Calu3 (cell line): ENCODE results near the gene ABCG1. TPM values are rescaled to one million over a fixed set of nuclear protein-coding genes. Genes with fewer than 3 reads are reported as not detected.

ENCODE experiments used
- BruUV-seq: library from RNA; stranded (reverse); fragments of 400-500 nt; replicated peaks from 2 replicates; lab custom pipeline; 2021; lab: Mats Ljungman, UMichigan
- CTCF ChIA-PET: fragments of 300-600 bp; sonication (Branson Sonifier 250); formaldehyde crosslinking; loops from one replicate; lab custom pipeline; 2022; ENCODE audit warnings: antibody characterized with exemption; lab: Charles Lee
- DNase-seq: peaks from one replicate; pipeline ENCODE4 v3.0.0; 2022
- H3K27ac Mint-ChIP-seq: one replicate; pipeline ENCODE4 v1.8.0; 2022; ENCODE audit warnings: mixed read lengths; ENCODE audit not compliant: unreplicated experiment
- H3K27me3 Mint-ChIP-seq: one replicate; pipeline ENCODE4 v1.8.0; 2022; ENCODE audit warnings: mixed read lengths; ENCODE audit not compliant: unreplicated experiment
- H3K36me3 Mint-ChIP-seq: one replicate; pipeline ENCODE4 v1.8.0; 2022; ENCODE audit warnings: mild to moderate bottlenecking, moderate library complexity, mixed read lengths; ENCODE audit not compliant: insufficient read depth, unreplicated experiment
- H3K4me1 Mint-ChIP-seq: one replicate; pipeline ENCODE4 v1.8.0; 2022; ENCODE audit warnings: mild to moderate bottlenecking, low read depth, mixed read lengths; ENCODE audit not compliant: unreplicated experiment
- H3K4me3 Mint-ChIP-seq: one replicate; pipeline ENCODE4 v1.8.0; 2022; ENCODE audit warnings: mild to moderate bottlenecking, low read depth, moderate library complexity, mixed read lengths; ENCODE audit not compliant: unreplicated experiment
- H3K9me3 Mint-ChIP-seq: one replicate; pipeline ENCODE4 v1.8.0; 2022; ENCODE audit warnings: low read depth, mixed read lengths; ENCODE audit not compliant: unreplicated experiment
- intact Hi-C: fragments of 100-400 bp; cut with micrococcal nuclease; formaldehyde crosslinking; loops from one replicate; pipeline ENCODE4 v1.10.0; 2022; ENCODE audit not compliant: unreplicated experiment
- total RNA-seq: library from RNA; stranded (reverse); gene quantifications from 2 replicates; pipeline ENCODE4 v1.2.3, GENCODE V29; 2022
- TF ChIP-seq, protein P1 (sequence below): fragments of 200-600 bp; IDR thresholded peaks from one replicate; pipeline ENCODE4 v1.8.0; 2022; ENCODE audit warnings: antibody characterized with exemption; ENCODE audit not compliant: unreplicated experiment

Gene ABCG1
- total RNA-seq, 1 experiment from 2014 or later: 0.19 TPM

DNA sequence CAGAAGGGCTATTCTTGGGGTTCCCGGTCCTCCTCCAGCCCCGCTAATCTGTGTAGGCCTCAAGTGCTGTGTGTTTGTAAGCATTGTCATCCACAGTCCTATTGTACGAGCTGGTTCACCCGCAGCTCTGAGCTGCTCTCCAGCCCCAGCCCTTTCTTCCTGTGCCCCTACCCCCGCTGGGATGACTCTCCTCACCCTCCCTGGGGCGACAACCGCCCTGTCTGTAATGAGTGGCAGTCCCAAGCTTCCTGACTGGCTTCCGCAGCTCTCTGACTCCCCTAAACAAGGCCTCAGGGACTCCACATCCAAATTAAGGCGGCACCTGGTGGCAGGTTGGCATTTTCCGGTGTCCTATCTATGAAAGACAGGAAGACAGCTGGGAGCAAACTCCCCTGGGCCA is 50.4 kb downstream of the ABCG1 start:
- BruUV-seq: no TSS peak
- H3K27ac Mint-ChIP-seq: no peak overlapping the region
- H3K9me3 Mint-ChIP-seq: no peaks in the 10 kb centered on the region
- intact Hi-C loops: no loop called here
- H3K4me1 Mint-ChIP-seq: no peaks in the 10 kb centered on the region
- no peaks in the 10 kb centered on the region for H3K36me3 Mint-ChIP-seq
- CTCF ChIA-PET: interaction anchor here (0.8 kb wide), 1 partner anchor 124 kb away, joined by 6 read pairs; no protein-coding TSS in a partner anchor
- H3K27me3 Mint-ChIP-seq: peaks cover 60% of the 10 kb centered on the region
- TF ChIP-seq, protein P1, sequence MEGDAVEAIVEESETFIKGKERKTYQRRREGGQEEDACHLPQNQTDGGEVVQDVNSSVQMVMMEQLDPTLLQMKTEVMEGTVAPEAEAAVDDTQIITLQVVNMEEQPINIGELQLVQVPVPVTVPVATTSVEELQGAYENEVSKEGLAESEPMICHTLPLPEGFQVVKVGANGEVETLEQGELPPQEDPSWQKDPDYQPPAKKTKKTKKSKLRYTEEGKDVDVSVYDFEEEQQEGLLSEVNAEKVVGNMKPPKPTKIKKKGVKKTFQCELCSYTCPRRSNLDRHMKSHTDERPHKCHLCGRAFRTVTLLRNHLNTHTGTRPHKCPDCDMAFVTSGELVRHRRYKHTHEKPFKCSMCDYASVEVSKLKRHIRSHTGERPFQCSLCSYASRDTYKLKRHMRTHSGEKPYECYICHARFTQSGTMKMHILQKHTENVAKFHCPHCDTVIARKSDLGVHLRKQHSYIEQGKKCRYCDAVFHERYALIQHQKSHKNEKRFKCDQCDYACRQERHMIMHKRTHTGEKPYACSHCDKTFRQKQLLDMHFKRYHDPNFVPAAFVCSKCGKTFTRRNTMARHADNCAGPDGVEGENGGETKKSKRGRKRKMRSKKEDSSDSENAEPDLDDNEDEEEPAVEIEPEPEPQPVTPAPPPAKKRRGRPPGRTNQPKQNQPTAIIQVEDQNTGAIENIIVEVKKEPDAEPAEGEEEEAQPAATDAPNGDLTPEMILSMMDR: no peak
- no peak for DNase-seq
- no peak overlapping the region for H3K4me3 Mint-ChIP-seq

GRCh38 chr21:42271065-42271464 is 52.1 kb downstream of the ABCG1 start:
- intact Hi-C loops: no loop called here
- no TSS peak for BruUV-seq
- no peaks in the 10 kb centered on the region for H3K36me3 Mint-ChIP-seq
- TF ChIP-seq, protein P1: no peak
- no peaks in the 10 kb centered on the region for H3K4me1 Mint-ChIP-seq
- no peak overlapping the region for H3K4me3 Mint-ChIP-seq
- peaks cover 45% of the 10 kb centered on the region for H3K27me3 Mint-ChIP-seq
- CTCF ChIA-PET: no interaction called here
- no peak for DNase-seq
- H3K9me3 Mint-ChIP-seq: no peaks in the 10 kb centered on the region
- H3K27ac Mint-ChIP-seq: no peak overlapping the region

- CTCF ChIA-PET: no interaction called here
- intact Hi-C loops: no loop called here
- H3K4me3 Mint-ChIP-seq: no peak overlapping the region
- no TSS peak for BruUV-seq
- no peaks in the 10 kb centered on the region for H3K9me3 Mint-ChIP-seq
- H3K27ac Mint-ChIP-seq: no peak overlapping the region
- no peak for DNase-seq
- H3K4me1 Mint-ChIP-seq: no peaks in the 10 kb centered on the region
- peaks cover 34% of the 10 kb centered on the region for H3K27me3 Mint-ChIP-seq
- no peaks in the 10 kb centered on the region for H3K36me3 Mint-ChIP-seq
- TF ChIP-seq, protein P1: no peak
Observed at GRCh38 chr21:42272109-42272962, 53.4 kb downstream of the ABCG1 start.

DNA sequence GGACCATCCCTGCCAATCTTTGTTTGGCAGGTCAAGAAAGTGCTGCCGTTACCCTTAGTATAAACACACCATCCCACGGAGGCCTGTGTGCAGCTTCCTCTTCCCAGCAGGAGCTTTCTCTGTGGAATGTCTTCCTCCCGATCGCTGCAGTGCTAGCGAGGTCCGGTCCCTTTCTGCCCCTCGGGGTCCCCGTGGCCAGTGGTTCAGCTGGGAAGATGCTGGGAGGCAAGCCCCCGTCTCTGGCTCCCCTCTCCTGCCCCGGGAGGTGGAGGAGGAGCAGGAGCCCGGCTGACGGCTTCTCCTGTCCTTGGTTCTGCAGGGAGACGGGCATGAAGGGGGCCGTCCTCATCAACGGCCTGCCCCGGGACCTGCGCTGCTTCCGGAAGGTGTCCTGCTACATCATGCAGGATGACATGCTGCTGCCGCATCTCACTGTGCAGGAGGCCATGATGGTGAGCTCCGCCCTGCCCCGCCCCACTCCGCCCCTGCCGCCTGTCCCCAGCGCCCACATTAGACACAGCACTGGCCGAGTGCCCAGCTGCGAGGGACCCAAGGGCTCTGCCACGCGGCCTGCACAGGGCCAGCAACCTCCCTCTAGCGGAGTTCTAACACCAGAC is 54.2 kb downstream of the ABCG1 start:
- Mint-ChIP-seq H3K4me3 (no peak overlapping the region), H3K27ac (no peak overlapping the region), H3K36me3 (no peaks in the 10 kb centered on the region), H3K4me1 (no peaks in the 10 kb centered on the region), H3K27me3 (peaks cover 33% of the 10 kb centered on the region), H3K9me3 (no peaks in the 10 kb centered on the region)
- CTCF ChIA-PET: no interaction called here
- intact Hi-C loops: no loop called here
- TF ChIP-seq, protein P1: no peak
- no TSS peak for BruUV-seq
- DNase-seq: no peak
